ENCODE data around the gene HMGCR. TPM values are rescaled to one million over a fixed set of nuclear protein-coding genes. Genes with fewer than 3 reads are reported as not detected.

HMGCR gene
- total and polyA plus RNA-seq, 9 donors = 8.3 to 269 (median 19.3) TPM

GRCh38 chr5:75349663-75350062 lies 12.6 kb downstream of the HMGCR start:
- Histone ChIP-seq H3K4me1 (ENCODE audit: insufficient read depth) (no peaks in the 10 kb centered on the region), H3K27me3 (no peaks in the 10 kb centered on the region), H3K27ac (no peak overlapping the region), H3K9me3 (no peaks in the 10 kb centered on the region), H3K4me3 (no peak overlapping the region), H3K36me3 (no peaks in the 10 kb centered on the region)
- DNase-seq = no peak
- TF ChIP-seq CTCF (IDR thresholded peaks at IDR 0.05) = no peak
- no peak for TF ChIP-seq POLR2A (IDR thresholded peaks at IDR 0.05)
- intact Hi-C loops (cut with DNase I) = no loop called here
- 92 to 97% (median 93%) methylated on average over 2 of the region's 2 CpGs for WGBS, 3 donors

- TF ChIP-seq CTCF (IDR thresholded peaks at IDR 0.05) = no peak
- Histone ChIP-seq H3K9me3 (no peaks in the 10 kb centered on the region), H3K4me1 (ENCODE audit: insufficient read depth) (no peaks in the 10 kb centered on the region), H3K27ac (no peak overlapping the region), H3K36me3 (no peaks in the 10 kb centered on the region), H3K4me3 (no peak overlapping the region), H3K27me3 (no peaks in the 10 kb centered on the region)
- WGBS, 3 donors = 92 to 95% (median 94%) methylated on average over 7 of the region's 7 CpGs
- DNase-seq = no peak
- intact Hi-C loops (cut with DNase I) = no loop called here
Measured at GRCh38 chr5:75351139-75351926, 14.3 kb downstream of the HMGCR start.

GRCh38 chr5:75355236-75355635 lies 18.2 kb downstream of the HMGCR start:
- Histone ChIP-seq H3K4me1 (ENCODE audit: insufficient read depth) (no peaks in the 10 kb centered on the region), H3K36me3 (no peaks in the 10 kb centered on the region), H3K4me3 (no peak overlapping the region), H3K27me3 (no peaks in the 10 kb centered on the region), H3K9me3 (no peaks in the 10 kb centered on the region), H3K27ac (no peak overlapping the region)
- TF ChIP-seq CTCF (IDR thresholded peaks at IDR 0.05) (no peak), EP300 (IDR thresholded peaks at IDR 0.05) (no peak), POLR2A (IDR thresholded peaks at IDR 0.05) (no peak)
- intact Hi-C loops (cut with DNase I) = no loop called here
- no peak for DNase-seq
- 93 to 95% (median 93%) methylated on average over 6 of the region's 6 CpGs for WGBS, 3 donors

- Histone ChIP-seq H3K27ac (no peak overlapping the region), H3K36me3 (no peaks in the 10 kb centered on the region), H3K9me3 (no peaks in the 10 kb centered on the region), H3K4me1 (ENCODE audit: insufficient read depth) (no peaks in the 10 kb centered on the region), H3K27me3 (no peaks in the 10 kb centered on the region), H3K4me3 (no peak overlapping the region)
- intact Hi-C loops (cut with DNase I) = no loop called here
- 95 to 99% (median 97%) methylated on average over 7 of the region's 7 CpGs for WGBS, 3 donors
- TF ChIP-seq EP300 (IDR thresholded peaks at IDR 0.05) (no peak), POLR2A (IDR thresholded peaks at IDR 0.05) (no peak), CTCF (IDR thresholded peaks at IDR 0.05) (no peak)
- no peak for DNase-seq
Measured at GRCh38 chr5:75356719-75357118, 19.7 kb downstream of the HMGCR start.

All from ovary (tissue), 9 donors.